Left lung (tissue), 14 donors: ENCODE measurements around the gene FAM180A. TPM values are rescaled to one million over a fixed set of nuclear protein-coding genes. Genes with fewer than 3 reads are reported as not detected.

Experiments
- ATAC-seq: fragments of 200-7000 bp; cut with Tn5 transposase; one replicate; pipeline ENCODE4 v1.9.1; 2020; ENCODE audit warnings: moderate library complexity
- DNase-seq, 4 donors: peaks; one replicate each; pipeline ENCODE4 v3.0.0-alpha.2; 2013 to 2020
- H3K27ac ChIP-seq, 2 donors: fragments of 200-600 bp; sonication (generic) in 1 of 2; one replicate each; pipeline versions ENCODE4 v1.5.0 to v1.8.0; 2020 to 2021
- H3K27me3 ChIP-seq, 2 donors: fragments of 200-600 bp; sonication (generic) in 1 of 2; one replicate each; pipeline versions ENCODE4 v1.5.0 to v1.8.0; 2020 to 2021
- H3K36me3 ChIP-seq, 2 donors: fragments of 200-600 bp; sonication (generic) in 1 of 2; one replicate each; pipeline versions ENCODE4 v1.5.0 to v1.8.0; 2020 to 2021
- H3K4me1 ChIP-seq, 2 donors: fragments of 200-600 bp; one replicate each; pipeline ENCODE4 v1.8.0; 2021
- H3K4me3 ChIP-seq, 2 donors: fragments of 200-600 bp; sonication (generic) in 1 of 2; one replicate each; pipeline versions ENCODE4 v1.5.0 to v1.8.0; 2020 to 2021; ENCODE audit warnings: mild to moderate bottlenecking in 1 of 2
- H3K9me3 ChIP-seq, 2 donors: fragments of 200-600 bp; sonication (generic) in 1 of 2; one replicate each; pipeline versions ENCODE4 v1.5.0 to v1.8.0; 2020 to 2021
- intact Hi-C, 2 donors: fragments of 100-400 bp; cut with DNase I; formaldehyde crosslinking; loops; one replicate each; pipeline versions ENCODE4 v1.11.2 to v1.14.2; 2022
- long read RNA-seq, 12 donors: library from polyadenylated mRNA in 2 of 12; unstranded in 2 of 12; transcript quantifications; one replicate each; pipeline ENCODE4 v2.0.0 and lab custom pipeline, GENCODE V29; 2019 to 2026
- polyA plus RNA-seq, 6 donors: library from polyadenylated mRNA; unstranded; fragments of 120-200 nt; gene quantifications; one replicate each; pipeline ENCODE4 v1.2.1, GENCODE V29; 2013; ENCODE audit not compliant: insufficient read length in 6 of 6
- total RNA-seq, 2 donors: library from RNA; stranded (reverse); fragmentation: NEBNext Ultra II Directional; extraction: Animal tissue kit (Norgen Biotek cat#: 25700); gene quantifications; one replicate each; pipeline ENCODE4 v1.2.1, GENCODE V29; 2021
- TF ChIP-seq, protein P1 (sequence below), 2 donors: fragments of 200-600 bp; sonication (generic) in 1 of 2; IDR thresholded peaks; one replicate each; pipeline versions ENCODE4 v1.5.0 to v1.8.0; 2021; ENCODE audit warnings: antibody characterized with exemption in 2 of 2
- donor health status: DM: no; HTN: yes; CAD: no.
- donor health status: DM: no; HTN: no; CAD: no.

The FAM180A gene
- total RNA-seq: 1 to 10 TPM; 2.7 to 6.8 TPM
- polyA plus RNA-seq: under 1 TPM in 4 of 6 donors, not detected in 2; 0.11 to 0.24 (median 0.23) TPM
- long read RNA-seq, donor 1: 0 reads
- long read RNA-seq, donor 2: 0 reads
- long read RNA-seq, donor 3: 0 reads
- long read RNA-seq, donor 4, partial matches to known transcripts: 0 of 1 reads
- long read RNA-seq, donor 4, other reads (novel, unspliced or antisense): 1 of 1 reads
- long read RNA-seq, donor 5: 0 reads
- long read RNA-seq, donor 6: 0 reads
- long read RNA-seq, donor 7: 0 reads
- long read RNA-seq, donor 8: 0 reads
- long read RNA-seq, donor 9: 0 reads
- long read RNA-seq, donor 10: 0 reads
- long read RNA-seq, donor 11: 0 reads
- long read RNA-seq, donor 12: 0 reads

DNA sequence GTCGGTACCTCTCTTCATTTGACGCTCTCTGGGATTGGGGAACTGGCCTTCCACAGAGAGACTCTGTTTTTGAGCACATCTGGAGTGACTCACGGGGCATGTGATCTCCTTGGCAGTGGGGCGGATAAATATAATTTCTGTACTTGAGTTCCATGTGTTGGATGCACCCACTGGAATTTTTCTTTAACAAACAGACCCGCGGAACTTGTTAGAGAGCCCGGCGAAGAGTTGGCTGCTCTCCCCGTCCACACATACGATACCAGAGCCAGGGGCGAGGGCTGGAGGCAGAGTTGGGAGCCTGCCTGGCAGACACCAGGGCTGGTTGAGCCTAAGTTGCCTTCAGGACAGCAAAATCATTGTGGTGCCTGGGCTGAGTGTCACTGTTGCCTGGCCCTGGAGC is at the start of gene FAM180A:
FAM180A (minus strand) TSS at position 44 of the 400 bp plus-strand sequence. CDS start 233 bp downstream, outside the sequence.
- TF ChIP-seq, protein P1, sequence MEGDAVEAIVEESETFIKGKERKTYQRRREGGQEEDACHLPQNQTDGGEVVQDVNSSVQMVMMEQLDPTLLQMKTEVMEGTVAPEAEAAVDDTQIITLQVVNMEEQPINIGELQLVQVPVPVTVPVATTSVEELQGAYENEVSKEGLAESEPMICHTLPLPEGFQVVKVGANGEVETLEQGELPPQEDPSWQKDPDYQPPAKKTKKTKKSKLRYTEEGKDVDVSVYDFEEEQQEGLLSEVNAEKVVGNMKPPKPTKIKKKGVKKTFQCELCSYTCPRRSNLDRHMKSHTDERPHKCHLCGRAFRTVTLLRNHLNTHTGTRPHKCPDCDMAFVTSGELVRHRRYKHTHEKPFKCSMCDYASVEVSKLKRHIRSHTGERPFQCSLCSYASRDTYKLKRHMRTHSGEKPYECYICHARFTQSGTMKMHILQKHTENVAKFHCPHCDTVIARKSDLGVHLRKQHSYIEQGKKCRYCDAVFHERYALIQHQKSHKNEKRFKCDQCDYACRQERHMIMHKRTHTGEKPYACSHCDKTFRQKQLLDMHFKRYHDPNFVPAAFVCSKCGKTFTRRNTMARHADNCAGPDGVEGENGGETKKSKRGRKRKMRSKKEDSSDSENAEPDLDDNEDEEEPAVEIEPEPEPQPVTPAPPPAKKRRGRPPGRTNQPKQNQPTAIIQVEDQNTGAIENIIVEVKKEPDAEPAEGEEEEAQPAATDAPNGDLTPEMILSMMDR (IDR thresholded peaks at IDR 0.05): no peak
- no peaks in the 10 kb centered on the region for H3K27me3 ChIP-seq
- H3K4me1 ChIP-seq: peaks cover 0 to 5% of the 10 kb centered on the region in 2 donors
- ATAC-seq (peak; percentile 57), DNase-seq (peak in 2 of 4 donors; percentile 15 to 56)
- peak within 1 kb of the TSS in 1 of 2 donors; percentile 1 for H3K4me3 ChIP-seq
- no peak within 1 kb of the TSS for H3K27ac ChIP-seq
- H3K36me3 ChIP-seq: no peaks in the 10 kb centered on the region
- intact Hi-C loops: no loop called here
- no peaks in the 10 kb centered on the region for H3K9me3 ChIP-seq

DNA sequence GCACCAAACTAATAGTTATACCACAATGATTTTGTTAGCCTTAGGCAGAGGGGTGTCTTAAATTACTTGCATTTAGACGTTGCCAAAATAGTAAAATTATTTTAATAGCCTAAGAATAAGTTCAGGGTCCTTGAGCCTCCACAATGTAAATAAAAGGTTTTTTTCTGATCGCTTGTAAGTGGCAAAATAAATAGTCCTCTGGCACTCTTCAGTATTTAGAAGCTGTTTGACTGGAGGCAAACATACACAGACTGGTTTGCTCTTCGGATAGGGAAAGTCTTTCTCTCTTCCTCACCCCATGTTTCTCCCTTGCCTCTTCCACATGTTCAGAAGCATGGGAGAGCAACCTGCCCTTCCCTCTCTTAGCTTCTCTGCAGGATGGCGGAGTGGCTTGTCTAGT is 49.5 kb upstream of the FAM180A start:
- peak in 1 of 4 donors; percentile 10 for DNase-seq
- TF ChIP-seq, protein P1 (IDR thresholded peaks at IDR 0.05): no peak
- Histone ChIP-seq H3K27me3 (peaks cover 0 to 18% of the 10 kb centered on the region in 2 donors), H3K4me1 (peaks cover 0 to 8% of the 10 kb centered on the region in 2 donors), H3K36me3 (no peaks in the 10 kb centered on the region), H3K4me3 (no peak overlapping the region), H3K27ac (no peak overlapping the region), H3K9me3 (no peaks in the 10 kb centered on the region)
- peak; percentile 65 for ATAC-seq
- intact Hi-C loops: no loop called here

DNA sequence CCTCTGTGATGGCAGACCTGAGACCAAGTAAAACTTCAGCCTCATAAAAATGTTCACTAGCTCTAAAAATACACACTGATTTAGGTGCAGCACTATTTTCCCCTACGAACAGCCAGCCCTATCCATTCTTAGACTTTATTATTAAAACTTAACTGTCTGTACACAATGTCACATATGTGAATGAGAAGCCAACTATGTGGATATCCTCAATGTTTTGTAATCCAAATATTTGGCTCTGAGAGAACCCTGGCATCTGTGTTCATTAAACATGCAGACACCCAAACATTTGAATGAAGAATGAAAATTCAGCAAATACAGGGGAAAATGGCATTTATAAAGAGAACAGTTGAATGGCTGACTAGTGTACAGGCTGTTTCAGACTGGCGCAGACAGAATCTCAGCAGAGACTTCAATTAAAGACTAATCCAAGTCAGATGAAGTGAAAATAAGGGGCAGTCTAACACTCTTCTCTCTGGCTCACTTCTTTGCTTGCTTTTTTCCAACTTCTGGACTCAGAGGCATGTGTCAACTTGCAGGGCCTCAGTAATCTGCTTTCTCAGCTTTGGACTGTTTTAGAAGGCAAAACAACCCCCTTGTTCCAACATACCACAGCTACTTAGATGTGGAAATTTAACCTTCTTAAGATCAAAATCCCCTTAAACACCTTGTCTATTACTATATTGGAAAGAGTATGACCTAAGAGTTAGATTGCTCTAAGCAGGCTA is 47.4 kb upstream of the FAM180A start:
- Histone ChIP-seq H3K9me3 (no peaks in the 10 kb centered on the region), H3K36me3 (no peaks in the 10 kb centered on the region), H3K4me3 (no peak overlapping the region), H3K4me1 (peaks cover 0 to 11% of the 10 kb centered on the region in 2 donors), H3K27me3 (peaks cover 0 to 18% of the 10 kb centered on the region in 2 donors), H3K27ac (peak overlapping the region in 1 of 2 donors; percentile 13)
- peak in 2 of 4 donors; percentile 40 to 43 for DNase-seq
- no peak for ATAC-seq
- intact Hi-C loops: no loop called here
- TF ChIP-seq, protein P1 (IDR thresholded peaks at IDR 0.05): no peak

DNA sequence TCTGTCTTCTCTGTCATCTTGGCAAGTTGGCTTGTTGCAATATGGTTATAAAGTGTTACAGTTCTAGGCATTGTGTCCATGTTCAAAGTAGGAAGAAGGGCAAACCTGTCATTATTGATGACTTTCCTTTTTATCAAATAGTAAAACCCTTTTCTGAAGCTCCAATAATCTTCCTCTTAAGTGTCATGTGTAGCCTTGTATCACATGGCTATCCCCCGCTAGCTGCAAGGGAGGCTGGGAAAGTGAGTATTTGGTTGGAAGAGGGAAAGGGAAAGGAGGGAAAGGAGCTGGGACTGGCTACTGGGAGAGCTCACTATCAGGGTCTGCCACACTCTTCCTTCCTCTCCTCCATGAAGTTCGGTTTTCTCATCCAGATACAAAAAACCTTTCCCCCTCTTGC is 45.2 kb upstream of the FAM180A start:
- H3K9me3 ChIP-seq: no peaks in the 10 kb centered on the region
- H3K36me3 ChIP-seq: no peaks in the 10 kb centered on the region
- no peak overlapping the region for H3K4me3 ChIP-seq
- no peak for DNase-seq
- ATAC-seq: no peak
- TF ChIP-seq, protein P1 (IDR thresholded peaks at IDR 0.05): no peak
- intact Hi-C loops: no loop called here
- no peak overlapping the region for H3K27ac ChIP-seq
- peaks cover 0 to 7% of the 10 kb centered on the region in 2 donors for H3K4me1 ChIP-seq
- H3K27me3 ChIP-seq: no peaks in the 10 kb centered on the region

DNA sequence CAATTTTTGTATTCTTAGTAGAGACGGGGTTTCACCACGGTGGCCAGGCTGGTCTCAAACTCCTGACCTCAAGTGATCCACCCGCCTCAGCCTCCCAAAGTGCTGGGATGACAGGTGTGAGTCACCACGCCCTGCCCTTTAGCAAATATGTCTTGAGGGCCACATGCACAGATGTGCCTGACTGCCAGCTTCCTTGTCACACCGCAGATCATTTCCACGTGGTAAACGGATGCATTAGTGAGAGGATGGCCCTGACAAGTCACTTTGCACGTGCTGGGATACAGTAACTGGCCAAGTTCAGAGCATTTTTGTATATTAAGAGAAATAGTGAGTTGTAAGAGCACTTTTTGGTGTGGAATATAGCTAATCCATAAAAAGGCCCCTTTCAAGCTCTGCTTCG is 44.3 kb upstream of the FAM180A start:
- DNase-seq (no peak), ATAC-seq (no peak)
- Histone ChIP-seq H3K36me3 (no peaks in the 10 kb centered on the region), H3K4me1 (peaks cover 0 to 7% of the 10 kb centered on the region in 2 donors), H3K9me3 (no peaks in the 10 kb centered on the region), H3K4me3 (no peak overlapping the region), H3K27ac (peak overlapping the region in 1 of 2 donors; percentile 64), H3K27me3 (no peaks in the 10 kb centered on the region)
- TF ChIP-seq, protein P1 (IDR thresholded peaks at IDR 0.05): no peak
- intact Hi-C loops: no loop called here
